ENCODE results near the gene USP1. TPM values are rescaled to one million over a fixed set of nuclear protein-coding genes. Genes with fewer than 3 reads are reported as not detected.

The USP1 gene
- total and polyA plus RNA-seq, 2 donors (not counting 3 experiments of a cell fraction or from before 2014, with no cell fraction given), result 7.0 to 38.4 TPM

DNA sequence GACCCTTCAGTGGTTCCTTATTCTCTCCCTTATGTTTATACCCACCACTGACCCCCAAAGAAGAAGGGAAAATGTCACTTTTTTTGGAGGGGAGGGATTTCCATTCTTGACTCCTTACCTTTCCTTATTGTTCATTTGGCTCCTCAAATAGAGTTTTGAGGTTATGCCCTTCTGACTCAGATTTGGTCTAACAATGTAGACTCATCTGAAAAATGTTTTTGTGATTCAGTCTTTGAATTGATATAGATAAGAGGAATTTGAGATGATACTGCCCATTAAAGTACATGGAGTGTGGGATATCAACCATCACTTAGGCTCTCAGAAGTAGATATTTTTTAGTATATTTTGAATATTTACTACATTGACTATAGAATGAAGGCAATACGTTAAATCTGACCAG lies 16.1 kb downstream of the USP1 start:
- FAIRE-seq (peak; percentile 12), DNase-seq (ENCODE audit: low read depth, low spot score) (no peak)
- no peaks in the 10 kb centered on the region for H3K9me3 ChIP-seq (replicated peaks; ENCODE audit: control insufficient read depth, insufficient read depth, low read length)
- POLR2A ChIA-PET, result no interaction called here
- H3K27ac ChIP-seq (ENCODE audit: insufficient read depth, low read depth, low read length), result no peak overlapping the region
- peaks cover 1 to 22% of the 10 kb centered on the region in 2 experiments for H3K36me3 ChIP-seq (ENCODE audit: control insufficient read depth in 2 of 2, extremely low read depth in 1 of 2, insufficient read depth in 2 of 2, low read length in 2 of 2)
- H3K4me1 ChIP-seq (ENCODE audit: control insufficient read depth, extremely low read depth, insufficient read depth, low read length), result no peaks in the 10 kb centered on the region
- TF ChIP-seq EZH2 (IDR thresholded peaks at IDR 0.05; ENCODE audit: borderline replicate concordance, low read depth, low read length, severe bottlenecking) (no peak), GATA2 (IDR thresholded peaks at IDR 0.05; ENCODE audit: insufficient read depth, insufficient read length, low read depth, low read length) (peak; percentile 44)
- no peaks in the 10 kb centered on the region for H3K27me3 ChIP-seq (ENCODE audit: control insufficient read depth in 2 of 2, insufficient read depth in 2 of 2, low read length in 2 of 2)
- no TSS peak for BruUV-seq (replicated peaks)
- no peak overlapping the region for H3K9ac ChIP-seq (replicated peaks; ENCODE audit: extremely low read depth, insufficient read depth, low read length)
- H4K20me1 ChIP-seq (replicated peaks; ENCODE audit: control insufficient read depth, extremely low read depth, insufficient read depth, low read length), result peaks cover 2% of the 10 kb centered on the region
- H3K4me2 ChIP-seq (ENCODE audit: insufficient read depth, low read length), result no peak overlapping the region
- intact Hi-C loops (cut with micrococcal nuclease), result no loop called here
- no peak overlapping the region for H3K4me3 ChIP-seq (replicated peaks in 1 of 3; ENCODE audit: insufficient read depth in 1 of 3, low read depth in 1 of 3, low read length in 3 of 3)
- no peak overlapping the region for H2AFZ ChIP-seq (ENCODE audit: low read depth, low read length)
- no peaks in the 10 kb centered on the region for H3K9me1 ChIP-seq (replicated peaks; ENCODE audit: control insufficient read depth, extremely low read depth, insufficient read depth, low read length)
- dilution Hi-C loops (cut with MboI; ENCODE audit: extremely low pct_ligation_motif_present, low sequenced_read_pairs), result no loop called here
- CTCF ChIA-PET, result no interaction called here
- H3K79me2 ChIP-seq (ENCODE audit: control insufficient read depth, insufficient read depth, low read length), result no peaks in the 10 kb centered on the region

DNA sequence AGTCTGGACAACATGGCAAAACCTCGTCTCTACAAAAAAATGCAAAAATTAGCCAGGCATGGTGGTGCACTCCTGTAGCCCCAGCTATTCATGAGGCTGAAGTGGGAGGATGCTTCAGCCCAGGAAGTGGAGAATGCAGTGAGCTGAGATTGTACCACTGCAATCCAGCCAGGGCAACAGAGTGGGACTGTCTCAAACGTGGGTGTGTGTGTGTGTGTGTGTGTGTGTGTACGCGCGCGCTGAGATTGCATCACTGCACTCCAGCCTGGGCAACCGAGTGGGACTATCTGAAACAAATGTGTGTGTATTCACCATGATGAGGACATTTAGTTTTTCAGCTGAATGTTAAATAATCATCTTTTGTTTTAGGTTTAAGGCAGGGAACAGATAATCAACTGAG lies 21.1 kb downstream of the USP1 start:
- no peaks in the 10 kb centered on the region for H3K9me3 ChIP-seq (replicated peaks; ENCODE audit: control insufficient read depth, insufficient read depth, low read length)
- no peaks in the 10 kb centered on the region for H3K79me2 ChIP-seq (ENCODE audit: control insufficient read depth, insufficient read depth, low read length)
- no peak overlapping the region for H3K27ac ChIP-seq (ENCODE audit: insufficient read depth, low read depth, low read length)
- TF ChIP-seq MAX (IDR thresholded peaks at IDR 0.05; ENCODE audit: insufficient read depth, insufficient read length) (no peak), FOS (IDR thresholded peaks at IDR 0.05; ENCODE audit: borderline replicate concordance, insufficient read depth, low read length) (no peak), MYC (IDR thresholded peaks at IDR 0.05; ENCODE audit: low read depth, low read length) (no peak), GATA2 (IDR thresholded peaks at IDR 0.05; ENCODE audit: insufficient read depth, insufficient read length, low read depth, low read length) (no peak), POLR2AphosphoS5 (IDR thresholded peaks at IDR 0.05; ENCODE audit: insufficient read depth, low read depth, low read length) (no peak), EZH2 (IDR thresholded peaks at IDR 0.05; ENCODE audit: borderline replicate concordance, low read depth, low read length, severe bottlenecking) (no peak), JUN (IDR thresholded peaks at IDR 0.05; ENCODE audit: borderline replicate concordance, insufficient read depth, insufficient read length, low read depth) (no peak), POLR2A (IDR thresholded peaks at IDR 0.05; ENCODE audit: low read depth, low read length) (no peak)
- TF ChIP-seq, protein P1, sequence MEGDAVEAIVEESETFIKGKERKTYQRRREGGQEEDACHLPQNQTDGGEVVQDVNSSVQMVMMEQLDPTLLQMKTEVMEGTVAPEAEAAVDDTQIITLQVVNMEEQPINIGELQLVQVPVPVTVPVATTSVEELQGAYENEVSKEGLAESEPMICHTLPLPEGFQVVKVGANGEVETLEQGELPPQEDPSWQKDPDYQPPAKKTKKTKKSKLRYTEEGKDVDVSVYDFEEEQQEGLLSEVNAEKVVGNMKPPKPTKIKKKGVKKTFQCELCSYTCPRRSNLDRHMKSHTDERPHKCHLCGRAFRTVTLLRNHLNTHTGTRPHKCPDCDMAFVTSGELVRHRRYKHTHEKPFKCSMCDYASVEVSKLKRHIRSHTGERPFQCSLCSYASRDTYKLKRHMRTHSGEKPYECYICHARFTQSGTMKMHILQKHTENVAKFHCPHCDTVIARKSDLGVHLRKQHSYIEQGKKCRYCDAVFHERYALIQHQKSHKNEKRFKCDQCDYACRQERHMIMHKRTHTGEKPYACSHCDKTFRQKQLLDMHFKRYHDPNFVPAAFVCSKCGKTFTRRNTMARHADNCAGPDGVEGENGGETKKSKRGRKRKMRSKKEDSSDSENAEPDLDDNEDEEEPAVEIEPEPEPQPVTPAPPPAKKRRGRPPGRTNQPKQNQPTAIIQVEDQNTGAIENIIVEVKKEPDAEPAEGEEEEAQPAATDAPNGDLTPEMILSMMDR (IDR thresholded peaks at IDR 0.05; ENCODE audit: extremely low read depth in 1 of 2, insufficient read depth in 1 of 2, low read depth in 1 of 2, low read length in 2 of 2), result no peak
- H4K20me1 ChIP-seq (replicated peaks; ENCODE audit: control insufficient read depth, extremely low read depth, insufficient read depth, low read length), result no peaks in the 10 kb centered on the region
- no TSS peak for BruUV-seq (replicated peaks)
- no peak overlapping the region for H3K9ac ChIP-seq (replicated peaks; ENCODE audit: extremely low read depth, insufficient read depth, low read length)
- no peaks in the 10 kb centered on the region for H3K27me3 ChIP-seq (ENCODE audit: control insufficient read depth in 2 of 2, insufficient read depth in 2 of 2, low read length in 2 of 2)
- POLR2A ChIA-PET, result no interaction called here
- H3K4me3 ChIP-seq (replicated peaks in 1 of 3; ENCODE audit: insufficient read depth in 1 of 3, low read depth in 1 of 3, low read length in 3 of 3), result no peak overlapping the region
- intact Hi-C loops (cut with micrococcal nuclease), result no loop called here
- no peak for FAIRE-seq
- dilution Hi-C loops (cut with MboI; ENCODE audit: extremely low pct_ligation_motif_present, low sequenced_read_pairs), result no loop called here
- CTCF ChIA-PET, result interaction anchor here (1.4 kb wide), 1 partner anchor 289 kb away, joined by 5 read pairs; no protein-coding TSS in a partner anchor
- H3K9me1 ChIP-seq (replicated peaks; ENCODE audit: control insufficient read depth, extremely low read depth, insufficient read depth, low read length), result no peaks in the 10 kb centered on the region
- DNase-seq (ENCODE audit: low read depth, low spot score), result no peak
- no peak overlapping the region for H3K4me2 ChIP-seq (ENCODE audit: insufficient read depth, low read length)
- H3K36me3 ChIP-seq (ENCODE audit: control insufficient read depth in 2 of 2, extremely low read depth in 1 of 2, insufficient read depth in 2 of 2, low read length in 2 of 2), result peaks cover 2 to 3% of the 10 kb centered on the region in 2 experiments
- no peaks in the 10 kb centered on the region for H3K4me1 ChIP-seq (ENCODE audit: control insufficient read depth, extremely low read depth, insufficient read depth, low read length)
- no peak overlapping the region for H2AFZ ChIP-seq (ENCODE audit: low read depth, low read length)
